SK-N-SH treated with all-trans-retinoic acid at 6 μM for 48 hours (cell line): Measurements from ENCODE around the gene GGNBP2.
A peak's percentile ranks its signal among the peaks of the same experiment; 100 is the strongest.

Experiments used
- ATAC-seq: fragments of 200-7000 bp; cut with Tn5 transposase; 3 replicates; pipeline ENCODE4 v1.9.1; 2020; ENCODE audit warnings: mild to moderate bottlenecking, moderate library complexity
- ARNTL ChIP-seq: fragments of 450-650 bp; formaldehyde crosslinking; IDR thresholded peaks from 2 replicates; pipeline ENCODE4 v1.5.0; 2020; ENCODE audit warnings: low read depth, mild to moderate bottlenecking, moderate library complexity, borderline replicate concordance
- BACH2 ChIP-seq: fragments of 250-450 bp; sonication (Bioruptor Pico); IDR thresholded peaks from 2 replicates; pipeline ENCODE4 v1.9.0; 2021; ENCODE audit warnings: mild to moderate bottlenecking, borderline replicate concordance
- CSDC2 ChIP-seq: fragments of 250-450 bp; sonication (Bioruptor Pico); IDR thresholded peaks from 2 replicates; pipeline ENCODE4 v1.5.0; 2020; ENCODE audit warnings: mild to moderate bottlenecking, moderate library complexity
- ESRRG ChIP-seq: fragments of 250-450 bp; sonication (Bioruptor Pico); IDR thresholded peaks from 2 replicates; pipeline ENCODE4 v1.6.1; 2021; ENCODE audit warnings: mild to moderate bottlenecking
- GLIS3 ChIP-seq: fragments of 250-450 bp; sonication (Bioruptor Pico); IDR thresholded peaks from 2 replicates; pipeline ENCODE4 v1.5.0; 2020; ENCODE audit warnings: mild to moderate bottlenecking, moderate library complexity
- ISL1 ChIP-seq: fragments of 250-450 bp; sonication (Bioruptor Pico); IDR thresholded peaks from 2 replicates; pipeline ENCODE4 v2.1.2; 2022; ENCODE audit warnings: mild to moderate bottlenecking, moderate library complexity
- OSR1 ChIP-seq: fragments of 250-450 bp; sonication (Bioruptor Pico); IDR thresholded peaks from 2 replicates; pipeline ENCODE4 v1.8.0; 2022; ENCODE audit warnings: moderate library complexity, mild to moderate bottlenecking, inconsistent platforms
- RARB ChIP-seq: fragments of 250-450 bp; sonication (Bioruptor Pico); IDR thresholded peaks from 2 replicates; pipeline ENCODE4 v1.8.0; 2021; ENCODE audit warnings: mild to moderate bottlenecking, moderate library complexity
- SNAI2 ChIP-seq: fragments of 250-450 bp; sonication (Bioruptor Pico); IDR thresholded peaks from 2 replicates; pipeline ENCODE4 v1.5.0; 2020; ENCODE audit warnings: mild to moderate bottlenecking, moderate library complexity
- TCF4 ChIP-seq: fragments of 250-450 bp; sonication (Bioruptor Pico); IDR thresholded peaks from 2 replicates; pipeline ENCODE4 v1.8.0; 2021; ENCODE audit warnings: mild to moderate bottlenecking, moderate library complexity, borderline replicate concordance
- TOX ChIP-seq: fragments of 250-450 bp; sonication (Bioruptor Pico); IDR thresholded peaks from 2 replicates; pipeline ENCODE4 v1.8.0; 2021; ENCODE audit warnings: mild to moderate bottlenecking, moderate library complexity, borderline replicate concordance
- ZC3H10 ChIP-seq: fragments of 250-450 bp; sonication (Bioruptor Pico); IDR thresholded peaks from 2 replicates; pipeline ENCODE4 v1.5.1; 2021; ENCODE audit warnings: mild to moderate bottlenecking, moderate library complexity
- ZFP3 ChIP-seq: fragments of 250-450 bp; sonication (Bioruptor Pico); IDR thresholded peaks from 2 replicates; pipeline ENCODE4 v1.5.0; 2020; ENCODE audit warnings: mild to moderate bottlenecking, moderate library complexity
- ZNF565 ChIP-seq: fragments of 450-650 bp; formaldehyde crosslinking; conservative IDR thresholded peaks from 2 replicates; pipeline ENCODE4 v1.5.0; 2020; ENCODE audit warnings: low read depth, mild to moderate bottlenecking, moderate library complexity
- ZNF70 ChIP-seq: fragments of 450-650 bp; formaldehyde crosslinking; IDR thresholded peaks from 2 replicates; pipeline ENCODE4 v1.5.0; 2020; ENCODE audit warnings: mild to moderate bottlenecking, moderate library complexity
- ZNF8 ChIP-seq: fragments of 450-650 bp; formaldehyde crosslinking; IDR thresholded peaks from 2 replicates; pipeline ENCODE4 v1.5.0; 2020; ENCODE audit warnings: mild to moderate bottlenecking, moderate library complexity
- TF ChIP-seq, protein P1 (sequence below): fragments of 250-450 bp; sonication (Bioruptor Pico); IDR thresholded peaks from 2 replicates; pipeline ENCODE4 v1.5.0; 2020; ENCODE audit warnings: mild to moderate bottlenecking, moderate library complexity
- TF ChIP-seq, protein P2 (sequence below): fragments of 250-450 bp; sonication (Bioruptor Pico); IDR thresholded peaks from 2 replicates; pipeline ENCODE4 v1.5.1; 2021; ENCODE audit warnings: mild to moderate bottlenecking, moderate library complexity
- TF ChIP-seq, protein P3 (sequence below): fragments of 250-450 bp; sonication (Bioruptor Pico); IDR thresholded peaks from 2 replicates; pipeline ENCODE4 v1.8.0; 2020; ENCODE audit warnings: mild to moderate bottlenecking, moderate library complexity, borderline replicate concordance
- TF ChIP-seq, protein P4 (sequence below): fragments of 250-450 bp; sonication (Bioruptor Pico); IDR thresholded peaks from 2 replicates; pipeline ENCODE4 v1.5.1; 2020; ENCODE audit warnings: low read depth, mild to moderate bottlenecking, moderate library complexity

GGNBP2 gene

DNA sequence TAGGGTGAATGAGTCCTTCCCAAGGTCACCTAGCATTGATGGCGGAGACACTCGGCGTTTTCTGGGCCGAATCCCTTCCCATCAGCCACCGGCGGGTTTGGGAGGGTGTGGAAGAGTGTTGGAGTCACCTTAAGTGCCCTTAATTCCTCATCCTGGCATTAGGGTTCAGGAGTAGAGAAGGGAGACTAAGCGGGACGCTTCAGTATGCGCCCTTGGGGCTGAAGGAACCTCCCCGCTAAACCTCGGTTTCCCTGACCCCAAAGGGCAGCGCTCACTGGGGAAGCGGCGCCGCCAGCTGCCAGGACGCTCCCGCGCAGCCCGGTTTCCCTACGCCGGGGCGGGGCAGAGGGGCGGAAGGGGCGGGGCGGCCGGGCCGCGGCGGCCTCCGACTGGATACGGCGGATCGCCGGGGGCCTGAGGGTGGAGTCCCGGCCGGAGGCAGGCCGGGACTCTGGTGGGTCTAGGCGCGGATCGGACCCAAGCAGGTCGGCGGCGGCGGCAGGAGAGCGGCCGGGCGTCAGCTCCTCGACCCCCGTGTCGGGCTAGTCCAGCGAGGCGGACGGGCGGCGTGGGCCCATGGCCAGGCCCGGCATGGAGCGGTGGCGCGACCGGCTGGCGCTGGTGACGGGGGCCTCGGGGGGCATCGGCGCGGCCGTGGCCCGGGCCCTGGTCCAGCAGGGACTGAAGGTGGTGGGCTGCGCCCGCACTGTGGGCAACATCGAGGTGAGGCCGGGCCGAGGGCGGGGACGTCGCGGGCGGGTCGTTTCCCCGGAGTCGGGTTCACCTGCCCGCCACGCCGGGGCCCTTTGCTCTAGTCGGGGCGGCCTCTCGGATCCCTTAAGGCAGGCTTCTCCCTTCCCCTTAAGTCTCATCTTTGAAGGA, 47.0 kb downstream of the GGNBP2 start, which contains the start of gene DHRS11:
Gene DHRS11 (plus strand): TSS at position 446 of the 882 bp plus-strand sequence. CDS start 131 bp downstream, at position 577.
- peak; percentile 96 for ATAC-seq
- TF ChIP-seq ARNTL (CRISPR knock-in tag) (no peak), BACH2 (no peak), TOX (no peak), ZNF8 (CRISPR knock-in tag) (no peak), ISL1 (no peak), ZFP3 (CRISPR knock-in tag) (no peak), ZNF70 (no peak), SNAI2 (CRISPR knock-in tag) (no peak), GLIS3 (CRISPR knock-in tag) (no peak; the same call in 1 of the 2 replicates), OSR1 (CRISPR knock-in tag) (no peak), CSDC2 (CRISPR knock-in tag) (no peak), TCF4 (no peak)
- TF ChIP-seq, protein P1, sequence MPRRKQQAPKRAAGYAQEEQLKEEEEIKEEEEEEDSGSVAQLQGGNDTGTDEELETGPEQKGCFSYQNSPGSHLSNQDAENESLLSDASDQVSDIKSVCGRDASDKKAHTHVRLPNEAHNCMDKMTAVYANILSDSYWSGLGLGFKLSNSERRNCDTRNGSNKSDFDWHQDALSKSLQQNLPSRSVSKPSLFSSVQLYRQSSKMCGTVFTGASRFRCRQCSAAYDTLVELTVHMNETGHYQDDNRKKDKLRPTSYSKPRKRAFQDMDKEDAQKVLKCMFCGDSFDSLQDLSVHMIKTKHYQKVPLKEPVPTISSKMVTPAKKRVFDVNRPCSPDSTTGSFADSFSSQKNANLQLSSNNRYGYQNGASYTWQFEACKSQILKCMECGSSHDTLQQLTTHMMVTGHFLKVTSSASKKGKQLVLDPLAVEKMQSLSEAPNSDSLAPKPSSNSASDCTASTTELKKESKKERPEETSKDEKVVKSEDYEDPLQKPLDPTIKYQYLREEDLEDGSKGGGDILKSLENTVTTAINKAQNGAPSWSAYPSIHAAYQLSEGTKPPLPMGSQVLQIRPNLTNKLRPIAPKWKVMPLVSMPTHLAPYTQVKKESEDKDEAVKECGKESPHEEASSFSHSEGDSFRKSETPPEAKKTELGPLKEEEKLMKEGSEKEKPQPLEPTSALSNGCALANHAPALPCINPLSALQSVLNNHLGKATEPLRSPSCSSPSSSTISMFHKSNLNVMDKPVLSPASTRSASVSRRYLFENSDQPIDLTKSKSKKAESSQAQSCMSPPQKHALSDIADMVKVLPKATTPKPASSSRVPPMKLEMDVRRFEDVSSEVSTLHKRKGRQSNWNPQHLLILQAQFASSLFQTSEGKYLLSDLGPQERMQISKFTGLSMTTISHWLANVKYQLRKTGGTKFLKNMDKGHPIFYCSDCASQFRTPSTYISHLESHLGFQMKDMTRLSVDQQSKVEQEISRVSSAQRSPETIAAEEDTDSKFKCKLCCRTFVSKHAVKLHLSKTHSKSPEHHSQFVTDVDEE = no peak
- TF ChIP-seq, protein P2, sequence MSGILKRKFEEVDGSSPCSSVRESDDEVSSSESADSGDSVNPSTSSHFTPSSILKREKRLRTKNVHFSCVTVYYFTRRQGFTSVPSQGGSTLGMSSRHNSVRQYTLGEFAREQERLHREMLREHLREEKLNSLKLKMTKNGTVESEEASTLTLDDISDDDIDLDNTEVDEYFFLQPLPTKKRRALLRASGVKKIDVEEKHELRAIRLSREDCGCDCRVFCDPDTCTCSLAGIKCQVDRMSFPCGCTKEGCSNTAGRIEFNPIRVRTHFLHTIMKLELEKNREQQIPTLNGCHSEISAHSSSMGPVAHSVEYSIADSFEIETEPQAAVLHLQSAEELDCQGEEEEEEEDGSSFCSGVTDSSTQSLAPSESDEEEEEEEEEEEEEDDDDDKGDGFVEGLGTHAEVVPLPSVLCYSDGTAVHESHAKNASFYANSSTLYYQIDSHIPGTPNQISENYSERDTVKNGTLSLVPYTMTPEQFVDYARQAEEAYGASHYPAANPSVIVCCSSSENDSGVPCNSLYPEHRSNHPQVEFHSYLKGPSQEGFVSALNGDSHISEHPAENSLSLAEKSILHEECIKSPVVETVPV (CRISPR knock-in tag) = no peak
- TF ChIP-seq, protein P3, sequence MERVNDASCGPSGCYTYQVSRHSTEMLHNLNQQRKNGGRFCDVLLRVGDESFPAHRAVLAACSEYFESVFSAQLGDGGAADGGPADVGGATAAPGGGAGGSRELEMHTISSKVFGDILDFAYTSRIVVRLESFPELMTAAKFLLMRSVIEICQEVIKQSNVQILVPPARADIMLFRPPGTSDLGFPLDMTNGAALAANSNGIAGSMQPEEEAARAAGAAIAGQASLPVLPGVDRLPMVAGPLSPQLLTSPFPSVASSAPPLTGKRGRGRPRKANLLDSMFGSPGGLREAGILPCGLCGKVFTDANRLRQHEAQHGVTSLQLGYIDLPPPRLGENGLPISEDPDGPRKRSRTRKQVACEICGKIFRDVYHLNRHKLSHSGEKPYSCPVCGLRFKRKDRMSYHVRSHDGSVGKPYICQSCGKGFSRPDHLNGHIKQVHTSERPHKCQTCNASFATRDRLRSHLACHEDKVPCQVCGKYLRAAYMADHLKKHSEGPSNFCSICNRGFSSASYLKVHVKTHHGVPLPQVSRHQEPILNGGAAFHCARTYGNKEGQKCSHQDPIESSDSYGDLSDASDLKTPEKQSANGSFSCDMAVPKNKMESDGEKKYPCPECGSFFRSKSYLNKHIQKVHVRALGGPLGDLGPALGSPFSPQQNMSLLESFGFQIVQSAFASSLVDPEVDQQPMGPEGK = no peak

DNA sequence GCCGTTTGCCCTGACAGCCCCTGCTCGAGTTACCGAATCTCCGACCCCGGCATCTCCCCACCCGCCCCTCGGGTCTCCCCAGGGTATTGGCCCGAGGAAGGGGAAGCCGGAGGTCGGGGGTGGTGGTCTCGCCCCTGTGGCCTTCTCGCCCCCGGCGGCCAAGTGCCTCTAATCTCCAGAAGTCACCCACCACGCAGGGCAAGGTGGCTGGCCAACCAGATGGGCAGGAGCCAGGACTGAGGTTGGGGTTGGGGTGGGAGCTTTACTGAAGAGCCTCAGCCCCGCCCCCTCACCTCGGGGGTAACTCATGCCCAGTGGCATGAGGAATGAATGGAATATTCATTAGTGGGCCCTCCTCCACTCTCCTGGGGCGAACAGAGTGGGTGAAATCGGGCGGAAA, 47.6 kb downstream of the GGNBP2 start:
- TF ChIP-seq BACH2 = no peak
- no peak for TF ChIP-seq ZC3H10 (CRISPR knock-in tag)
- TF ChIP-seq, protein P4, sequence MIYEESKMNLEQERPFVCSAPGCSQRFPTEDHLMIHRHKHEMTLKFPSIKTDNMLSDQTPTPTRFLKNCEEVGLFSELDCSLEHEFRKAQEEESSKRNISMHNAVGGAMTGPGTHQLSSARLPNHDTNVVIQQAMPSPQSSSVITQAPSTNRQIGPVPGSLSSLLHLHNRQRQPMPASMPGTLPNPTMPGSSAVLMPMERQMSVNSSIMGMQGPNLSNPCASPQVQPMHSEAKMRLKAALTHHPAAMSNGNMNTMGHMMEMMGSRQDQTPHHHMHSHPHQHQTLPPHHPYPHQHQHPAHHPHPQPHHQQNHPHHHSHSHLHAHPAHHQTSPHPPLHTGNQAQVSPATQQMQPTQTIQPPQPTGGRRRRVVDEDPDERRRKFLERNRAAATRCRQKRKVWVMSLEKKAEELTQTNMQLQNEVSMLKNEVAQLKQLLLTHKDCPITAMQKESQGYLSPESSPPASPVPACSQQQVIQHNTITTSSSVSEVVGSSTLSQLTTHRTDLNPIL (CRISPR knock-in tag) = no peak
- no peak for TF ChIP-seq ZNF565 (CRISPR knock-in tag)
- no peak for TF ChIP-seq RARB (CRISPR knock-in tag)
- TF ChIP-seq OSR1 (CRISPR knock-in tag) = no peak
- TF ChIP-seq ZNF8 (CRISPR knock-in tag) = no peak
- TF ChIP-seq, all 23 proteins: peak for 0
- ATAC-seq = peak; percentile 62

DNA sequence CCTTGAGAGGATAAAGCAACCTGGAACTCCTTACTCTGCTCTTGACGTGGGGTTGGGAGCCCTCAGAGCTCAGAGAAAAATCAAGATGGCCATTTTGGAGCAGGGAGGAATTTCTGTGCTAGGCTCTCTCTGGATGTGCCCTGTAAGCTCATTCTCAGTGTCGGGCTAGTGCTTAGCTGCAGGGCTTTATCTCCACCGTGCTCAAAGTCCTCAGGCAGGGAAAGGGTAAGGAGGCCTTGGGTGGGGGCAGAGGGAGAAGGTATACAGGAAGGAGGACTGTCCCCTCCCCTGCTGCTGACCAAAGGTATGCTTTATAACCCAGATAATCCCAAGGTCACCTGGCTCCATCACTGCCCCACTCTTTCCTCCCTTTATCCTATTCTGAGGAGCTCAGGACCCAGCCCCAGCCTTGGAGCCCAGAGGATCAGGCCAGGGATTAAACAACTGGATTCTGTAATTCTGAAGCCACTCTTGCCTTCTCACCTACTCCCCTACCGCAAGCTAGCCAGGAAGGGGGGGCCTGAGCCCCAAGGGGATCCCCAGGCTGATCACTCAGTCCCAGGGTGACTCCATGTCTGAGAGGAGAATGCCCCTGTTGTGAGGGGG, 48.1 kb downstream of the GGNBP2 start:
- ATAC-seq = peak; percentile 52
- TF ChIP-seq, protein P1 = no peak
- TF ChIP-seq BACH2 (no peak), RARB (CRISPR knock-in tag) (no peak), TCF4 (no peak), TOX (no peak), ISL1 (no peak), ZFP3 (CRISPR knock-in tag) (no peak), ESRRG (no peak)
- TF ChIP-seq, protein P4 (CRISPR knock-in tag) = no peak
- TF ChIP-seq, protein P3 = no peak
- TF ChIP-seq, protein P2 (CRISPR knock-in tag) = no peak
- TF ChIP-seq, all 23 proteins: peak for 0
